GM10266 (cell line): ENCODE data around the gene NEK7.

Experiments used
- DNase-seq: peaks from one replicate; pipeline ENCODE4 v3.0.0; 2012; ENCODE audit errors: extremely low spot score
- TF ChIP-seq, protein P1 (sequence below): IDR thresholded peaks from 2 replicates; pipeline ENCODE4 v1.5.1; 2012; ENCODE audit warnings: mild to moderate bottlenecking, low read depth; ENCODE audit not compliant: control insufficient read depth, insufficient read depth; ENCODE audit errors: missing control alignments

The NEK7 gene

DNA sequence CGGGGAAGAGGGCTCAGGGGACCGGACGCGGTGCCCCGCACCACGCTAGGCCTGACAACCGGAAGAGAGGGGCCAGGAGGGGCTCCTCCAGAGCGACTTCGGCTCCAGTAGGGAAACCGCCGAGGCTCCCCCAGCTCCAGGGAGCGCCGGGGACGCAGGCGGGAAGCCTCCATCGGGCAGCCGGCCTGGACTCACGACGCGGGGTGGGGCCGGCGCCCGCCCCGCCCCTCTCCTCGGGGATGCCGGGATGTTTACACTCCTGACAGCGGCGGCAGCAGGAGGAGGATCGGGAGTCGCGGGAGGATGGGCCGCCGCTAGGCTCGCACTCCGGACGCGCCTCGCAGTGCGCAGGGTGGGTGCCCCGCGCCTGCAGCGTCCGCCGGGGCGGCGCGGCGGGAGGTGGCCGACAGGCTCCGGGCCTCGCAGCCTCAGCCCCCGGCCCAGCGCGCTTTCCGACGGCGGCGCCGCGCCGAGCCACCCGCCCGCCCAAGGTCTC, at the start of gene NEK7:
Gene NEK7 (plus strand): TSS at position 254 of the 496 bp plus-strand sequence. CDS start 75,583 bp downstream, outside the sequence.
- TF ChIP-seq, protein P1, sequence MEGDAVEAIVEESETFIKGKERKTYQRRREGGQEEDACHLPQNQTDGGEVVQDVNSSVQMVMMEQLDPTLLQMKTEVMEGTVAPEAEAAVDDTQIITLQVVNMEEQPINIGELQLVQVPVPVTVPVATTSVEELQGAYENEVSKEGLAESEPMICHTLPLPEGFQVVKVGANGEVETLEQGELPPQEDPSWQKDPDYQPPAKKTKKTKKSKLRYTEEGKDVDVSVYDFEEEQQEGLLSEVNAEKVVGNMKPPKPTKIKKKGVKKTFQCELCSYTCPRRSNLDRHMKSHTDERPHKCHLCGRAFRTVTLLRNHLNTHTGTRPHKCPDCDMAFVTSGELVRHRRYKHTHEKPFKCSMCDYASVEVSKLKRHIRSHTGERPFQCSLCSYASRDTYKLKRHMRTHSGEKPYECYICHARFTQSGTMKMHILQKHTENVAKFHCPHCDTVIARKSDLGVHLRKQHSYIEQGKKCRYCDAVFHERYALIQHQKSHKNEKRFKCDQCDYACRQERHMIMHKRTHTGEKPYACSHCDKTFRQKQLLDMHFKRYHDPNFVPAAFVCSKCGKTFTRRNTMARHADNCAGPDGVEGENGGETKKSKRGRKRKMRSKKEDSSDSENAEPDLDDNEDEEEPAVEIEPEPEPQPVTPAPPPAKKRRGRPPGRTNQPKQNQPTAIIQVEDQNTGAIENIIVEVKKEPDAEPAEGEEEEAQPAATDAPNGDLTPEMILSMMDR = no peak
- DNase-seq = peak; percentile 80

DNA sequence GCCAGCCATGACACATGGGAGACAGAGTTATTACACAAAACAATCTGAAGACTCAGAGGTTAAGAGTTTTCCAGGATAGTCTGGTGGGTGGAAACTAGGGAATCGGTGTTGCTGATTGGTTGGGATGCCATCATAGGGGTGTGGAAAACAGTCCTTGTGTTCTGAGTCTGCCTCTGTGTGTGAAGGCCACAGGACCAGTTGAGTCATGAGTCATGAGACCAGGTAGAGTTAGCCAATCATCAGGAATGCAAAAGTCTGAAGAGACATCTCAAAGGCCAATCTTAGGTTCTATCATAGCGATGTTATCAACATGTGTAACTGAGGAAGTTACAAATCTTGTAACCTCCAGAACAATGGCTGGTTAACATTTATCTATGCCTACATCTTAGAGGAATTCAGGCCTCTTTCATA, 49.7 kb upstream of the NEK7 start:
- TF ChIP-seq, protein P1 = no peak

DNA sequence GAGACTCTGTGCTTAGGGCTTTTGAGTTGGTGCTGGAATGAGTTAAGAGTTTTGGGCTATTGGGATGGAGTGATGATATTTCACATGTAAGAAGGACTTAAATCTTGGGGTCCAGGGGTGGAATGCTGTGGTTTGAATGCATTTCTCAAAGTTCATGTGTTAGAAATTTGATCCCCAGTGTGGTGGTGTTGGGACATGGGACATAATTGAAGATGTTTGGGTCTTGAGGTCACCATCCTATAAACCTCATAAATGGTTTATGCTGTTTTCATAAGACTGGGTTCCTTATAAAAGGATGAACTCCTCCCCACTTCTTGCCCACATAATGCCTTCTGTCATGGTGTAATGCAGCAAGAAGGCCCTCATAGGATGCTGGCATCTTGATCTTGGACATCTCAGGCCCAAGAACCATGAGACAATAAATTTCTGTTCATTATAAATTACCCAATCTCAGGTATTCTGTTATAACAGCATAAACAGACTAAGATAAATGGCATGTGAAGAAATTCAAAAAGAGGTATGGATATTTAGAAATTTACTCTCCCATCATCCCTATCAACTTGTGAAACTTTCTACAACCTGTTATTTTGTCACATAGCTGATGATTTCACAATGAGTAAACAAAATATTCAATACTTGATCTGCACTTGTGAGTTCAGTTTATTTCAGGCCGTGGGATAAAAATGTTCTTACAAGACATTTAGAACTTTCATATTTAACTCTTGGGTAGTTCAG, 48.0 kb upstream of the NEK7 start:
- TF ChIP-seq, protein P1 = no peak
- no peak for DNase-seq

More for the DNA sequence above, 49.7 kb upstream of the NEK7 start:
- no peak for DNase-seq

DNA sequence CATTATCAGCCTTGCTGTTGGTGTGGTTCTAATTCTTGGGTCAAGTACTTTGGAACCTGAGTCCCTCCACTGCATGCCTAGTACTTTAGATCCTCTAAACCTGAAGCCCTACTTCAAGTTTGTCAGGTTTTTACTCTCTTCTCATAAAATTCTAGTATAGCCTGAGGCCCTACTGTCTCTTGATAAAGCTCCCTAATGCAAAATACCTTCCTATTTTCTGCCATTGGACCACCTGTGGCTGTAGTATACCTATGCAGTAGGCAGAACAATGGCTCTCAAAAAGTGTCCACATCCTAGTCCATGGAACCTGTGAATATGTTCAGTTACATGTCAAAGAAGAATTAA, 47.5 kb upstream of the NEK7 start:
- TF ChIP-seq, protein P1 = no peak
- DNase-seq = no peak

DNA sequence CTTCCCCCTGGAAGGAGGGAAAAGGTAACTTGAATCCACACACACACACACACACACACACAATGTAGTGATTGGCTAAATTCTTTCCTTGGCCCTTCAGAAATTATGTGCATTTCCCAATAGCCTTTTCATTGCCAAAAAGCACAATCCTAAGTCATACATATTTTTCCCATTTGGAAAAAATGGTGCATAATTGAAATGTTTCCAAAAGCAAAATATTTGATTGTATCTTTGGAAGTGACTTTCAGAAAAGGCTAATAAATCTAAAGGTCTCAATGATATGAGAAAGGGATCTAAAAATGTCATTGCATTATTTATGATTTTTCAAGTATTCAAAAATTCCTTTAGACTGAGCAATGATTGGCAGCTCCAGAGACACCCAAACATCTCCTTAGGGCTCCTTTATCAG, 43.5 kb upstream of the NEK7 start:
- TF ChIP-seq, protein P1 = no peak
- no peak for DNase-seq

DNA sequence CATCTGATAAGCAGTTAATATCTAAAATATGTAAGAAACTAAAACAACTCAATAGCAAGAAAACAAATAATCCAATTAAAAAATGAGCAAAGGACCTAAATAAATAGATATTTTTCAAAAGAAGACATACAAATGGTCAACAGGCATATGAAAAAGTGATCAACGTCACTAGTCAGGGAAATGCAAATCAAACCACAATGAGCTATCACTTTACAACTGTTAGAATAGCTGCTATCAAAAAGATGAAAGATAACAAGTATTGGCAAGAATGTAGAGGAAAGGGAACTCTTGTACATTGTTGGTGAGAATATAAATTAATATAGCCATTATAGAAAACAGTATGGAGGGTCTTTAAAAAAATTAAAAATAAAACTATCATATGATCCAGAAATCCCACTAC, 40.7 kb upstream of the NEK7 start:
- DNase-seq = no peak
- TF ChIP-seq, protein P1 = no peak

DNA sequence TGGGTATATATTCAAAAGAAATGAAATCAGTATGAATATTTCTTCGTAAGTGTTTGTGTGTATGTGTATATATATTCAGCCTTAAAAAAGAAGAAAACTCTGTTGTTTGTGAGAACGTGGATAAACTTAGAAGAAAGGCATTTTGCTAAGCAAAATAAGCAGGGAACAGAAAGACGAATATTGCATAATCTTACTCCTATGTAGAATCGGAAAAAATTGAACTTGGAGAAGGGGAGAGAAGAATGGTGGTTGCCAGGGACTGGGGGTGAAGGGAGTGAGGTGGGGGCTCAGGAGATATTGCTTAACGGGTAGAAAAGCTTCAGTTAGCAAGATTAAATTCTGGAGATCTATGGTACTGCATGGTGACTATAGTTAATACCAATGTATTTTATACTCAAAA, 40.3 kb upstream of the NEK7 start:
- TF ChIP-seq, protein P1 = no peak
- no peak for DNase-seq
